ENCODE measurements around the gene RIC3. TPM values are rescaled to one million over a fixed set of nuclear protein-coding genes. Genes with fewer than 3 reads are reported as not detected.

The RIC3 gene
- total and polyA plus RNA-seq, 10 donors = 11.6 to 32.7 (median 23.3) TPM

- TF ChIP-seq POLR2AphosphoS5 (IDR thresholded peaks at IDR 0.05) (no peak), POLR2A (IDR thresholded peaks at IDR 0.05) (no peak), CTCF (IDR thresholded peaks at IDR 0.05 in 8 of 11, conservative IDR thresholded peaks at IDR 0.05 in 3 of 11) (no peak)
- DNase-seq = no peak
- no peak overlapping the region for H3K27ac ChIP-seq
These were observed 101.8 kb downstream of the RIC3 start for GRCh38 chr11:8066911-8067455.

GRCh38 chr11:8066036-8066910 is 102.6 kb downstream of the RIC3 start:
- intact Hi-C loops (cut with DNase I; ENCODE audit: low total_unique reads) = no loop called here
- Histone ChIP-seq H3K36me3 (no peaks in the 10 kb centered on the region), H3K4me3 (no peak overlapping the region), H3K4me1 (peaks cover 0 to 11% (median 0%) of the 10 kb centered on the region in 6 donors), H3K9me3 (no peaks in the 10 kb centered on the region), H3K27me3 (replicated peaks in 1 of 7) (peaks cover 0 to 12% (median 0%) of the 10 kb centered on the region in 7 donors), H3K27ac (no peak overlapping the region)
- peak; percentile 72 for DNase-seq
- TF ChIP-seq POLR2AphosphoS5 (IDR thresholded peaks at IDR 0.05) (no peak), POLR2A (IDR thresholded peaks at IDR 0.05) (no peak), CTCF (IDR thresholded peaks at IDR 0.05 in 8 of 11, conservative IDR thresholded peaks at IDR 0.05 in 3 of 11) (no peak)
- 74 to 82% (median 79%) methylated on average over 12 to 17 of the region's 17 CpGs for WGBS, 5 donors

More at GRCh38 chr11:8066911-8067455, 101.8 kb downstream of the RIC3 start:
- Histone ChIP-seq H3K27me3 (replicated peaks in 1 of 7) (peaks cover 0 to 16% (median 0%) of the 10 kb centered on the region in 7 donors), H3K36me3 (no peaks in the 10 kb centered on the region), H3K4me1 (peaks cover 0 to 11% (median 0%) of the 10 kb centered on the region in 6 donors), H3K9me3 (no peaks in the 10 kb centered on the region), H3K4me3 (no peak overlapping the region)
- 62 to 78% (median 68%) methylated on average over 10 of the region's 10 CpGs for WGBS, 5 donors
- intact Hi-C loops (cut with DNase I; ENCODE audit: low total_unique reads) = no loop called here

- no peaks in the 10 kb centered on the region for H3K36me3 ChIP-seq
- H3K27me3 ChIP-seq (replicated peaks in 1 of 7) = peaks cover 0 to 12% (median 0%) of the 10 kb centered on the region in 7 donors
- no peak for DNase-seq
- 85 to 95% (median 88%) methylated on average over 2 of the region's 2 CpGs for WGBS, 5 donors
- intact Hi-C loops (cut with DNase I; ENCODE audit: low total_unique reads) = no loop called here
- no peak overlapping the region for H3K27ac ChIP-seq
- H3K9me3 ChIP-seq = no peaks in the 10 kb centered on the region
- TF ChIP-seq POLR2AphosphoS5 (IDR thresholded peaks at IDR 0.05) (no peak), POLR2A (IDR thresholded peaks at IDR 0.05) (no peak), CTCF (IDR thresholded peaks at IDR 0.05 in 8 of 11, conservative IDR thresholded peaks at IDR 0.05 in 3 of 11) (no peak)
- peaks cover 0 to 11% (median 0%) of the 10 kb centered on the region in 6 donors for H3K4me1 ChIP-seq
- no peak overlapping the region for H3K4me3 ChIP-seq
These were observed 103.8 kb downstream of the RIC3 start for GRCh38 chr11:8065031-8065430.

GRCh38 chr11:8063324-8063723 is 105.5 kb downstream of the RIC3 start:
- no peak for DNase-seq

More at GRCh38 chr11:8063324-8063723, 105.5 kb downstream of the RIC3 start:
- H3K9me3 ChIP-seq = no peaks in the 10 kb centered on the region
- peaks cover 0 to 6% (median 0%) of the 10 kb centered on the region in 7 donors for H3K27me3 ChIP-seq (replicated peaks in 1 of 7)
- H3K27ac ChIP-seq = peak overlapping the region in 3 of 8 donors; percentile 23 to 56 (median 54)
- H3K4me3 ChIP-seq = no peak overlapping the region
- TF ChIP-seq POLR2AphosphoS5 (IDR thresholded peaks at IDR 0.05) (no peak), CTCF (IDR thresholded peaks at IDR 0.05 in 8 of 11, conservative IDR thresholded peaks at IDR 0.05 in 3 of 11) (no peak), POLR2A (IDR thresholded peaks at IDR 0.05) (no peak)
- H3K36me3 ChIP-seq = no peaks in the 10 kb centered on the region
- intact Hi-C loops (cut with DNase I; ENCODE audit: low total_unique reads) = no loop called here
- WGBS, 5 donors = 73 to 88% (median 77%) methylated on average over 7 of the region's 7 CpGs
- H3K4me1 ChIP-seq = peaks cover 0 to 4% (median 0%) of the 10 kb centered on the region in 6 donors
